H1 (cell line): ENCODE results near the gene JAG2. TPM values are rescaled to one million over a fixed set of nuclear protein-coding genes. Genes with fewer than 3 reads are reported as not detected.

Source experiments
- CTCF ChIA-PET: fragments of 300-600 bp; sonication (Branson Sonifier 250); formaldehyde crosslinking; loops from one replicate; lab custom pipeline; 2021; ENCODE audit not compliant: partially characterized antibody; lab: Charles Lee
- POLR2A ChIA-PET: fragments of 300-600 bp; sonication (Branson Sonifier 250); formaldehyde crosslinking; loops from one replicate; lab custom pipeline; 2021; ENCODE audit warnings: inconsistent platforms; ENCODE audit not compliant: partially characterized antibody; lab: Charles Lee
- DNase-seq, 2 experiments: peaks; one replicate each; pipeline versions ENCODE4 v3.0.0 to v3.0.0-alpha.2; 2010 to 2022; ENCODE audit warnings: low spot score in 2 of 2, low read depth in 1 of 2, mixed read lengths in 1 of 2
- FAIRE-seq: peaks from 2 replicates; lab custom pipeline; 2011; peaks lifted over from hg19 to GRCh38; lab: Jason Lieb, UNC
- H2AFZ ChIP-seq: 2 replicates; pipeline ENCODE4 v1.8.1; 2012; ENCODE audit warnings: low read length, inconsistent platforms
- H2AK5ac ChIP-seq: 2 replicates; pipeline ENCODE4 v1.6.1; 2013; ENCODE audit warnings: low read depth, low read length
- H2BK120ac ChIP-seq: replicated peaks from 2 replicates; pipeline ENCODE3; 2013; ENCODE audit warnings: low read depth, low read length, inconsistent platforms
- H2BK12ac ChIP-seq: 2 replicates; pipeline ENCODE4 v1.6.1; 2013; ENCODE audit warnings: low read depth, low read length
- H2BK15ac ChIP-seq: 2 replicates; pipeline ENCODE4 v1.6.1; 2013; ENCODE audit warnings: low read length
- H2BK20ac ChIP-seq: 2 replicates; pipeline ENCODE4 v1.6.1; 2013; ENCODE audit warnings: low read length
- H2BK5ac ChIP-seq: 2 replicates; pipeline ENCODE4 v1.6.1; 2013; ENCODE audit warnings: low read depth, low read length
- H3K14ac ChIP-seq: 2 replicates; pipeline ENCODE4 v1.6.1; 2013; ENCODE audit warnings: inconsistent platforms; ENCODE audit not compliant: insufficient read length
- H3K18ac ChIP-seq: 2 replicates; pipeline ENCODE4 v1.6.1; 2013; ENCODE audit warnings: low read length; ENCODE audit errors: extremely low read depth
- H3K23ac ChIP-seq: 2 replicates; pipeline ENCODE4 v1.6.1; 2013; ENCODE audit warnings: inconsistent platforms; ENCODE audit not compliant: insufficient read length
- H3K23me2 ChIP-seq: 2 replicates; pipeline ENCODE4 v1.6.1; 2013; ENCODE audit warnings: low read depth, low read length
- H3K27ac ChIP-seq: 2 replicates; pipeline ENCODE4 v1.6.1; 2011; ENCODE audit warnings: low read depth, low read length, inconsistent platforms
- H3K27me3 ChIP-seq, 4 experiments: replicated peaks in 1 of 4; 1 replicate in 1 of 4; 2 replicates in 3 of 4; pipeline versions ENCODE4 v1.6.1 to v1.8.1; 2011 to 2013; ENCODE audit warnings: low read length in 3 of 4, mild to moderate bottlenecking in 3 of 4, inconsistent platforms in 2 of 4, mixed read lengths in 2 of 4, moderate library complexity in 1 of 4; ENCODE audit not compliant: control insufficient read depth in 3 of 4, insufficient read depth in 3 of 4; ENCODE audit errors: extremely low read depth in 1 of 4
- H3K36me3 ChIP-seq, 4 experiments: 2 replicates each; pipeline versions ENCODE4 v1.6.1 to v1.8.1; 2011 to 2013; ENCODE audit warnings: mild to moderate bottlenecking in 4 of 4, low read length in 3 of 4, moderate library complexity in 2 of 4, control low read depth in 1 of 4, inconsistent platforms in 1 of 4; ENCODE audit not compliant: insufficient read depth in 4 of 4, control insufficient read depth in 2 of 4
- H3K4ac ChIP-seq: replicated peaks from 2 replicates; pipeline ENCODE3; 2013; ENCODE audit warnings: low read length, low read depth, mixed read lengths, inconsistent platforms; ENCODE audit not compliant: insufficient read length
- H3K4me1 ChIP-seq, 4 experiments: replicated peaks in 1 of 4; 1 replicate in 1 of 4; 2 replicates in 3 of 4; pipeline versions ENCODE4 v1.6.1 to v1.8.1; 2011 to 2013; ENCODE audit warnings: low read length in 3 of 4, inconsistent platforms in 2 of 4, mixed read lengths in 1 of 4; ENCODE audit not compliant: insufficient read depth in 4 of 4, control insufficient read depth in 3 of 4
- H3K4me2 ChIP-seq, 2 experiments: 2 replicates each; pipeline versions ENCODE4 v1.6.1 to v1.8.1; 2011 to 2013; ENCODE audit warnings: low read depth in 2 of 2, low read length in 2 of 2, control low read depth in 1 of 2, inconsistent platforms in 1 of 2, mild to moderate bottlenecking in 1 of 2; ENCODE audit not compliant: insufficient read depth in 1 of 2
- H3K4me3 ChIP-seq, 4 experiments: fragments of 200-600, 300-600 bp in 1 of 4; sonication (generic), shearing (Covaris generic), sonication (Bioruptor Twin) in 1 of 4; 2 replicates each; pipeline versions ENCODE4 v1.5.1 to v1.8.1; 2011 to 2016; ENCODE audit warnings: low read length in 4 of 4, low read depth in 3 of 4, control low read depth in 2 of 4, inconsistent platforms in 2 of 4, mild to moderate bottlenecking in 2 of 4, mixed read lengths in 1 of 4, moderate library complexity in 1 of 4; ENCODE audit not compliant: insufficient read depth in 2 of 4; ENCODE audit errors: extremely low read depth in 1 of 4
- H3K56ac ChIP-seq: replicated peaks from 2 replicates; pipeline ENCODE3; 2013; ENCODE audit warnings: low read depth, mild to moderate bottlenecking, mixed read lengths, low read length, inconsistent platforms; ENCODE audit not compliant: insufficient read length
- H3K79me1 ChIP-seq: 2 replicates; pipeline ENCODE4 v1.6.1; 2013; ENCODE audit warnings: low read depth, low read length, control low read depth
- H3K79me2 ChIP-seq, 2 experiments: 2 replicates each; pipeline versions ENCODE4 v1.6.1 to v1.8.1; 2012 to 2013; ENCODE audit warnings: low read length in 2 of 2, mild to moderate bottlenecking in 2 of 2, inconsistent platforms in 1 of 2; ENCODE audit not compliant: insufficient read depth in 2 of 2, control insufficient read depth in 1 of 2
- H3K9ac ChIP-seq, 4 experiments: replicated peaks in 1 of 4; 1 replicate in 1 of 4; 2 replicates in 3 of 4; pipeline versions ENCODE4 v1.6.1 to v1.8.1; 2011 to 2013; ENCODE audit warnings: low read depth in 3 of 4, low read length in 3 of 4, control low read depth in 2 of 4, mild to moderate bottlenecking in 2 of 4, moderate library complexity in 2 of 4, inconsistent platforms in 1 of 4; ENCODE audit errors: extremely low read depth in 1 of 4
- H3K9me3 ChIP-seq, 2 experiments: 2 replicates each; pipeline versions ENCODE4 v1.6.1 to v1.8.1; 2012 to 2013; ENCODE audit warnings: mild to moderate bottlenecking in 2 of 2, moderate library complexity in 2 of 2, control low read depth in 1 of 2, inconsistent platforms in 1 of 2, low read depth in 1 of 2, low read length in 1 of 2, mixed read lengths in 1 of 2; ENCODE audit not compliant: insufficient read depth in 2 of 2
- H4K20me1 ChIP-seq, 2 experiments: replicated peaks in 1 of 2; 2 replicates each; pipeline versions ENCODE3 to v1.8.1; 2011 to 2013; ENCODE audit warnings: inconsistent platforms in 2 of 2, low read length in 2 of 2, mild to moderate bottlenecking in 1 of 2; ENCODE audit not compliant: insufficient read depth in 2 of 2, control insufficient read depth in 1 of 2
- H4K5ac ChIP-seq: 2 replicates; pipeline ENCODE4 v1.6.1; 2013; ENCODE audit warnings: low read length, low read depth, mixed read lengths, inconsistent platforms; ENCODE audit not compliant: insufficient read length
- H4K8ac ChIP-seq: 2 replicates; pipeline ENCODE4 v1.8.0; 2013; ENCODE audit warnings: mild to moderate bottlenecking, moderate library complexity, low read length, inconsistent platforms; ENCODE audit not compliant: insufficient read depth; ENCODE audit errors: extremely low read depth
- H4K91ac ChIP-seq: replicated peaks from 2 replicates; pipeline ENCODE3; 2013; ENCODE audit warnings: low read length, mixed read lengths, inconsistent platforms; ENCODE audit not compliant: insufficient read length
- ASH2L ChIP-seq: fragments of 200-600, 300-600 bp; sonication (generic); IDR thresholded peaks from one replicate; pipeline ENCODE4 v1.7.1; 2017; ENCODE audit warnings: low read length
- BRCA1 ChIP-seq: IDR thresholded peaks from 2 replicates; pipeline ENCODE4 v1.6.1; 2012; ENCODE audit warnings: low read depth, low read length, improper control_type of control experiment
- E2F6 ChIP-seq: IDR thresholded peaks from 2 replicates; pipeline ENCODE4 v1.6.1; 2012; ENCODE audit warnings: inconsistent platforms
- EGR1 ChIP-seq: IDR thresholded peaks from 2 replicates; pipeline ENCODE4 v1.6.1; 2011; ENCODE audit warnings: low read depth, low read length, borderline replicate concordance
- EP300 ChIP-seq, 2 experiments: IDR thresholded peaks; 1 replicate in 1 of 2; 2 replicates in 1 of 2; pipeline ENCODE4 v1.6.1; 2011 to 2012; ENCODE audit warnings: low read depth in 2 of 2, low read length in 2 of 2, mild to moderate bottlenecking in 2 of 2, borderline replicate concordance in 1 of 2, inconsistent platforms in 1 of 2, moderate library complexity in 1 of 2
- JUN ChIP-seq: IDR thresholded peaks from 2 replicates; pipeline ENCODE4 v1.6.1; 2011; ENCODE audit warnings: low read depth, mild to moderate bottlenecking, improper control_type of control experiment, low read length
- NANOG ChIP-seq: IDR thresholded peaks from 2 replicates; pipeline ENCODE4 v1.6.1; 2011; ENCODE audit warnings: low read length, low read depth, mild to moderate bottlenecking, inconsistent platforms; ENCODE audit not compliant: insufficient read depth, poor library complexity, severe bottlenecking
- NRF1 ChIP-seq: IDR thresholded peaks from 2 replicates; pipeline ENCODE4 v1.6.1; 2011; ENCODE audit warnings: mild to moderate bottlenecking, low read depth, low read length, improper control_type of control experiment
- RBBP5 ChIP-seq: IDR thresholded peaks from 2 replicates; pipeline ENCODE4 v1.7.1; 2012; ENCODE audit warnings: low read depth, mild to moderate bottlenecking, inconsistent platforms, low read length, moderate library complexity, borderline replicate concordance
- RXRA ChIP-seq: IDR thresholded peaks from 2 replicates; pipeline ENCODE4 v1.6.1; 2011; ENCODE audit warnings: low read depth, mild to moderate bottlenecking, low read length, moderate library complexity; ENCODE audit not compliant: insufficient read depth
- SRF ChIP-seq: IDR thresholded peaks from 2 replicates; pipeline ENCODE4 v1.6.1; 2011; ENCODE audit warnings: mild to moderate bottlenecking, low read depth, low read length, moderate library complexity
- TCF12 ChIP-seq: IDR thresholded peaks from 2 replicates; pipeline ENCODE4 v1.6.1; 2011; ENCODE audit warnings: low read depth, mild to moderate bottlenecking, low read length
- ZNF274 ChIP-seq: IDR thresholded peaks from 2 replicates; pipeline ENCODE4 v1.7.0; 2012; ENCODE audit warnings: low read length, borderline replicate concordance; ENCODE audit errors: extremely low read depth
- WGBS, 2 experiments: shearing (Covaris generic) in 1 of 2; methylation state at CpG; one replicate each; pipeline versions ENCODE4 v1.1.6 to v1.1.7; 2013 to 2015; ENCODE audit warnings: low lambda C conversion rate in 2 of 2, mixed read lengths in 2 of 2, inconsistent platforms in 1 of 2, low coverage in 1 of 2, missing lambda C conversion rate in 1 of 2; ENCODE audit not compliant: insufficient replicate concordance in 2 of 2, insufficient coverage in 1 of 2, insufficient read length in 1 of 2; ENCODE audit errors: extremely low coverage in 1 of 2, missing lambda C conversion rate in 1 of 2; 5-methylcytosine and 5-hydroxymethylcytosine counted together
- polyA plus RNA-seq, 7 experiments: library from polyadenylated mRNA; depleted of rRNA in 3 of 7; stranded (reverse) in 5 of 7; unstranded in 2 of 7; fragments of >200 nt in 5 of 7; fragments of 200-250 nt in 2 of 7; gene quantifications; 1 replicate in 5 of 7; 2 replicates in 1 of 7; 4 replicates in 1 of 7; pipeline versions ENCODE4 v1.2.1 to v1.2.3, GENCODE V29; 2011 to 2013; ENCODE audit warnings: missing spikeins in 2 of 7, mixed read lengths in 2 of 7
- total RNA-seq: library from RNA; stranded (reverse); fragmentation: NEBNext Ultra II Directional; extraction: Animal tissue kit (Norgen Biotek cat#: 25700); gene quantifications from 2 replicates; pipeline ENCODE4 v1.2.1, GENCODE V29; 2021

The JAG2 gene
- total and polyA plus RNA-seq, 2 of the 8 experiments (the other 6 are each of a cell fraction or from before 2014, with no cell fraction given) = 2.8 to 6.2 TPM

DNA sequence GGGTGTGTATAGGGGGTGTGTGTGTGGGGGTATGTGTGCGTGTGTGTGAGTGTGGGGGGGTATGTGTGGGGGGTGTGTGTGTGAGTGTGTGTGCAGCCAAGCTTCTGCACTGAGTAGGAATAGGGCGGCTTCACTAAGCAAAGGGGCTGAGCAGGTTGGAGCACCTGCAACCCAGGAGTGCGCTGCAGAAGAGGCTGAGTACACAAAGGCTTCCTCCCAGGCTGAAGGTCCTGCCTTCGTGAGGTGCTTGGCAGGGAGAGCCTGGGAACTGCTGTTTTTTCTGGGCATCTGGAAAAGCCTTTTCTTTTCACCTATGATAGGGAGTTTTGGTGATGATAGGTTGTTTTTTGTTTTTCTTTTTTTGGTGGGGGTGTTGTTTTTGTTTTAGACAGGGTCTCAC, 18.5 kb upstream of the JAG2 start:
- no peak overlapping the region for H2BK15ac ChIP-seq
- H4K8ac ChIP-seq = no peak overlapping the region
- no peak overlapping the region for H3K4ac ChIP-seq
- H4K5ac ChIP-seq = no peak overlapping the region
- POLR2A ChIA-PET = no interaction called here
- H2AFZ ChIP-seq = no peak overlapping the region
- H3K4me3 ChIP-seq = no peak overlapping the region
- 89% methylated on average over 2 of the region's 4 CpGs; no CpG with 5 or more reads in 1 of the 2 experiments for WGBS, 2 experiments
- H2BK20ac ChIP-seq = no peak overlapping the region
- no peak overlapping the region for H3K18ac ChIP-seq
- H3K4me2 ChIP-seq = no peak overlapping the region
- H3K79me2 ChIP-seq = no peaks in the 10 kb centered on the region
- H3K27ac ChIP-seq = no peak overlapping the region
- CTCF ChIA-PET = interaction anchor here (1.2 to 4.0 kb wide), 3 partner anchors 13 to 88 kb away, joined by 3 to 23 read pairs (median 4); no protein-coding TSS in a partner anchor
- H3K23ac ChIP-seq = no peak overlapping the region
- H2AK5ac ChIP-seq = no peak overlapping the region
- H3K14ac ChIP-seq = no peak overlapping the region
- no peak overlapping the region for H3K56ac ChIP-seq
- FAIRE-seq (no peak), DNase-seq (no peak)
- peaks cover 0 to 3% of the 10 kb centered on the region in 2 experiments for H4K20me1 ChIP-seq
- H2BK12ac ChIP-seq = no peak overlapping the region
- H4K91ac ChIP-seq = no peak overlapping the region
- no peak overlapping the region for H3K9ac ChIP-seq
- H3K36me3 ChIP-seq = no peaks in the 10 kb centered on the region
- H3K79me1 ChIP-seq = no peaks in the 10 kb centered on the region
- no peak overlapping the region for H2BK120ac ChIP-seq
- peaks cover 0 to 7% of the 10 kb centered on the region in 2 experiments; a peak in 2 of 4 replicates for H3K9me3 ChIP-seq
- peaks cover 0 to 5% (median 2%) of the 10 kb centered on the region in 4 experiments; a peak in 3 of 7 replicates for H3K27me3 ChIP-seq
- H3K4me1 ChIP-seq = peaks cover 0 to 10% (median 0%) of the 10 kb centered on the region in 4 experiments; a peak in 1 of 7 replicates
- H3K23me2 ChIP-seq = peaks cover 5% of the 10 kb centered on the region; the same call in 1 of the 2 replicates
- no peak overlapping the region for H2BK5ac ChIP-seq
- no peak for TF ChIP-seq TCF12
- no peak for TF ChIP-seq NRF1
- TF ChIP-seq RXRA = no peak
- no peak for TF ChIP-seq ZNF274
- TF ChIP-seq EGR1 = no peak
- TF ChIP-seq ASH2L = no peak
- no peak for TF ChIP-seq RBBP5
- no peak for TF ChIP-seq BRCA1
- no peak for TF ChIP-seq JUN
- TF ChIP-seq NANOG = no peak
- no peak for TF ChIP-seq SRF
- TF ChIP-seq EP300 (IDR thresholded peaks at IDR 0.05; ENCODE audit: borderline replicate concordance in 1 of 2, low read depth in 2 of 2, low read length in 2 of 2) = no peak
- no peak for TF ChIP-seq E2F6
